GM18517 (cell line): ENCODE measurements around the gene CDKN2B.
"Not testable (repeated sequence)": the region's sequence is repeated elsewhere in the genome, so short reads cannot be mapped to it uniquely, and the experiment has no call there.

Source experiments
- ATAC-seq: cut with Tn5 transposase; IDR thresholded peaks from one replicate; pipeline ENCODE4 v1.9.1; 2021; ENCODE audit warnings: mild to moderate bottlenecking, moderate library complexity; ENCODE audit not compliant: unreplicated experiment

Gene CDKN2B

GRCh38 chr9:21969951-21970799, 38.9 kb downstream of the CDKN2B start:
- ATAC-seq = no peak

- no peak for ATAC-seq
These were observed 39.8 kb downstream of the CDKN2B start for GRCh38 chr9:21969011-21969940.

- no peak for ATAC-seq
These were observed 40.6 kb downstream of the CDKN2B start for GRCh38 chr9:21968331-21969010.

- no peak for ATAC-seq
These were observed 41.4 kb downstream of the CDKN2B start for GRCh38 chr9:21967702-21968101.

- ATAC-seq = no peak
These were observed 41.9 kb downstream of the CDKN2B start for GRCh38 chr9:21967169-21967568.

GRCh38 chr9:21966140-21966851, 42.8 kb downstream of the CDKN2B start:
- ATAC-seq = no peak

- ATAC-seq = peak; percentile 70
These were observed 43.6 kb downstream of the CDKN2B start for GRCh38 chr9:21965401-21965951.

GRCh38 chr9:21964925-21965385, 44.1 kb downstream of the CDKN2B start:
- ATAC-seq = peak; percentile 48

GRCh38 chr9:21961569-21961968, 47.5 kb downstream of the CDKN2B start:
- no peak for ATAC-seq

GRCh38 chr9:21959268-21959667, 49.8 kb downstream of the CDKN2B start:
- ATAC-seq = not testable (repeated sequence)

GRCh38 chr9:21958833-21959232, 50.3 kb downstream of the CDKN2B start:
- ATAC-seq = no peak
